Psoas muscle (tissue), 8 donors: ENCODE data around the gene RABEP1. TPM values are rescaled to one million over a fixed set of nuclear protein-coding genes. Genes with fewer than 3 reads are reported as not detected.
"Not testable (repeated sequence)": the region's sequence is repeated elsewhere in the genome, so short reads cannot be mapped to it uniquely, and the experiment has no call there.

ENCODE experiments used
- ATAC-seq, 4 donors: fragments of 200-7000 bp; cut with Tn5 transposase; one replicate each; pipeline ENCODE4 v1.9.1; 2020; ENCODE audit warnings: moderate library complexity in 3 of 4, mild to moderate bottlenecking in 2 of 4
- DNase-seq, 2 donors: peaks; one replicate each; pipeline ENCODE4 v3.0.0-alpha.2; 2020
- H3K27ac ChIP-seq: fragments of 200-600 bp; one replicate; pipeline ENCODE4 v1.8.0; 2022
- H3K27me3 ChIP-seq, 3 donors: fragments of 200-600 bp in 1 of 3; one replicate each; pipeline versions ENCODE4 v1.6.1 to v1.8.0; 2013 to 2022; ENCODE audit warnings: low read length in 2 of 3, mild to moderate bottlenecking in 2 of 3, moderate library complexity in 1 of 3; ENCODE audit not compliant: insufficient read depth in 3 of 3
- H3K36me3 ChIP-seq, 2 donors: fragments of 200-600 bp in 1 of 2; one replicate each; pipeline versions ENCODE4 v1.6.1 to v1.8.0; 2013 to 2022; ENCODE audit warnings: low read depth in 1 of 2, mild to moderate bottlenecking in 1 of 2, moderate library complexity in 1 of 2; ENCODE audit not compliant: insufficient read depth in 1 of 2
- H3K4me1 ChIP-seq: fragments of 200-600 bp; one replicate; pipeline ENCODE4 v1.8.0; 2022
- H3K4me3 ChIP-seq: fragments of 200-600 bp; one replicate; pipeline ENCODE4 v1.8.0; 2022; ENCODE audit warnings: mild to moderate bottlenecking
- H3K9me3 ChIP-seq: fragments of 200-600 bp; one replicate; pipeline ENCODE4 v1.8.0; 2022
- CTCF ChIP-seq: fragments of 200-600 bp; IDR thresholded peaks from one replicate; pipeline ENCODE4 v1.8.0; 2022; ENCODE audit warnings: antibody characterized with exemption
- WGBS, 3 donors: extraction: QIAGEN DNeasy Blood & Tissue Kit; methylation state at CpG; one replicate each; pipeline versions ENCODE4 v1.1.6 to v1.1.7; 2013; 5-methylcytosine and 5-hydroxymethylcytosine counted together
- intact Hi-C, 2 donors: fragments of 100-400 bp; cut with DNase I; formaldehyde crosslinking; loops; one replicate each; pipeline versions ENCODE4 v1.11.0 to v1.14.2; 2022
- long read RNA-seq, 2 donors: library from polyadenylated mRNA; unstranded; transcript quantifications; one replicate each; pipeline ENCODE4 v2.0.0, GENCODE V29; 2021
- polyA plus RNA-seq, 3 donors: library from polyadenylated mRNA; stranded (reverse); fragments of 200-250 nt; gene quantifications; one replicate each; pipeline ENCODE4 v1.2.3, GENCODE V29; 2013
- total RNA-seq, 4 donors: library from RNA; stranded (reverse); fragmentation: NEBNext Ultra II Directional in 2 of 4; extraction: Animal tissue kit (Norgen Biotek cat#: 25700) in 2 of 4; gene quantifications; one replicate each; pipeline versions ENCODE4 v1.2.1 to v1.2.4, GENCODE V29; 2021 to 2023
- donor health status: healthy with polysubstance abuse.
- donor health status: DM: no; HTN: no; CAD: no; lungs with moderate emphysema.
- donor health status: Bipolar disorder and iron deficiency.
- donor health status: healthy.
- donor health status: DM: yes; HTN: yes; CAD: no.
- donor health status: DM: no; HTN: no; CAD: no.
- donor health status: DM: no; HTN: no; CAD: no.
- donor health status: DM: yes; HTN: yes; CAD: no.

Gene RABEP1, protein sequence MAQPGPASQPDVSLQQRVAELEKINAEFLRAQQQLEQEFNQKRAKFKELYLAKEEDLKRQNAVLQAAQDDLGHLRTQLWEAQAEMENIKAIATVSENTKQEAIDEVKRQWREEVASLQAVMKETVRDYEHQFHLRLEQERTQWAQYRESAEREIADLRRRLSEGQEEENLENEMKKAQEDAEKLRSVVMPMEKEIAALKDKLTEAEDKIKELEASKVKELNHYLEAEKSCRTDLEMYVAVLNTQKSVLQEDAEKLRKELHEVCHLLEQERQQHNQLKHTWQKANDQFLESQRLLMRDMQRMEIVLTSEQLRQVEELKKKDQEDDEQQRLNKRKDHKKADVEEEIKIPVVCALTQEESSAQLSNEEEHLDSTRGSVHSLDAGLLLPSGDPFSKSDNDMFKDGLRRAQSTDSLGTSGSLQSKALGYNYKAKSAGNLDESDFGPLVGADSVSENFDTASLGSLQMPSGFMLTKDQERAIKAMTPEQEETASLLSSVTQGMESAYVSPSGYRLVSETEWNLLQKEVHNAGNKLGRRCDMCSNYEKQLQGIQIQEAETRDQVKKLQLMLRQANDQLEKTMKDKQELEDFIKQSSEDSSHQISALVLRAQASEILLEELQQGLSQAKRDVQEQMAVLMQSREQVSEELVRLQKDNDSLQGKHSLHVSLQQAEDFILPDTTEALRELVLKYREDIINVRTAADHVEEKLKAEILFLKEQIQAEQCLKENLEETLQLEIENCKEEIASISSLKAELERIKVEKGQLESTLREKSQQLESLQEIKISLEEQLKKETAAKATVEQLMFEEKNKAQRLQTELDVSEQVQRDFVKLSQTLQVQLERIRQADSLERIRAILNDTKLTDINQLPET
- total RNA-seq (10 to 100 TPM; 69.9 to 86.1 (median 80.1) TPM), polyA plus RNA-seq (100 to 1,000 TPM in 1 of 3 donors, 10 to 100 TPM in 2; 33.4 to 106 (median 36.3) TPM)
- long read RNA-seq, donor 1, full-length matches to known transcripts, result 87 of 120 reads
- long read RNA-seq, donor 1, partial matches to known transcripts, result 17 of 120 reads
- long read RNA-seq, donor 1, other reads (novel, unspliced or antisense), result 16 of 120 reads
- long read RNA-seq, donor 2, full-length matches to known transcripts, result 116 of 207 reads
- long read RNA-seq, donor 2, partial matches to known transcripts, result 47 of 207 reads
- long read RNA-seq, donor 2, other reads (novel, unspliced or antisense), result 44 of 207 reads

- TF ChIP-seq CTCF, result peak; percentile 28
- H3K4me1 ChIP-seq, result peaks cover 35% of the 10 kb centered on the region
- DNase-seq (peak; percentile 95 to 97), ATAC-seq (peak; percentile 94 to 95 (median 94))
- no peaks in the 10 kb centered on the region for H3K27me3 ChIP-seq
- intact Hi-C loops, result loop anchor here in 1 of 2 donors (5.0 kb wide), 1 partner anchor 90 kb away; no protein-coding TSS in a partner anchor
- WGBS, 3 donors, result 1% methylated on average over 46 to 81 of the region's 98 CpGs
- H3K27ac ChIP-seq, result peak within 1 kb of the TSS; percentile 95
- no peaks in the 10 kb centered on the region for H3K9me3 ChIP-seq
- H3K36me3 ChIP-seq, result no peaks in the 10 kb centered on the region
- H3K4me3 ChIP-seq, result peak within 1 kb of the TSS; percentile 91
These were observed at the start of gene RABEP1 for GRCh38 chr17:5281814-5282641. RABEP1 (plus strand) TSS chr17:5282284; CDS start chr17:5282487, 203 bp downstream.

DNA sequence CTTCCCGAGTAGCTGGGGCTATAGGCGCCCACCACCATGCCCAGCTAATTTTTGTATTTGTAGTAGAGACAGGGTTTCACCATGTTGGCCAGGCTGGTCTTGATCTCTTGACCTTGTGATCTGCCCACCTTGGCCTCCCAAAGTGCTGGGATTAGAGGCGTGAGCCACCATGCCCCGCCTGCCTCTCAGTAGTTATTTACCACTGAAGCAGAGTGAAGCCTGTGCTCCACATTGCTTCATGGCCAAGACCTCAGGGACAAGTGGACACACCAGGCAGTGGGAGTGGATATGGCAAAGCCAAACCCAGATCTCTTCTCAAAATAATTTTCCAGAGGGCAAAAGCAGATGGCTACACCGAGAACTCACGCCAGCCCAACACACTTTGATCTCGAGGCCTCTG, 48.6 kb upstream of the RABEP1 start:
- H3K4me3 ChIP-seq, H3K36me3 ChIP-seq, H3K27ac ChIP-seq, H3K27me3 ChIP-seq, H3K9me3 ChIP-seq, ATAC-seq, intact Hi-C loops, H3K4me1 ChIP-seq, DNase-seq: not testable (repeated sequence)
- 94 to 97% (median 96%) methylated on average over 7 of the region's 7 CpGs for WGBS, 3 donors

- intact Hi-C loops, result no loop called here
- peaks cover 0 to 3% of the 10 kb centered on the region in 2 donors for H3K36me3 ChIP-seq
- DNase-seq (no peak), ATAC-seq (no peak)
- no peak for TF ChIP-seq CTCF
- H3K27ac ChIP-seq, result no peak within 1 kb of the TSS
- WGBS, 3 donors, result 87 to 91% (median 90%) methylated on average over 19 of the region's 19 CpGs
- H3K27me3 ChIP-seq, result no peaks in the 10 kb centered on the region
- no peak within 1 kb of the TSS for H3K4me3 ChIP-seq
- H3K4me1 ChIP-seq, result no peaks in the 10 kb centered on the region
- no peaks in the 10 kb centered on the region for H3K9me3 ChIP-seq
These were observed 47.2 kb upstream of the RABEP1 start, which contains the start of gene SCIMP for GRCh38 chr17:5234645-5235576. SCIMP (minus strand) TSS chr17:5234860; CDS start chr17:5234755, 105 bp downstream.

DNA sequence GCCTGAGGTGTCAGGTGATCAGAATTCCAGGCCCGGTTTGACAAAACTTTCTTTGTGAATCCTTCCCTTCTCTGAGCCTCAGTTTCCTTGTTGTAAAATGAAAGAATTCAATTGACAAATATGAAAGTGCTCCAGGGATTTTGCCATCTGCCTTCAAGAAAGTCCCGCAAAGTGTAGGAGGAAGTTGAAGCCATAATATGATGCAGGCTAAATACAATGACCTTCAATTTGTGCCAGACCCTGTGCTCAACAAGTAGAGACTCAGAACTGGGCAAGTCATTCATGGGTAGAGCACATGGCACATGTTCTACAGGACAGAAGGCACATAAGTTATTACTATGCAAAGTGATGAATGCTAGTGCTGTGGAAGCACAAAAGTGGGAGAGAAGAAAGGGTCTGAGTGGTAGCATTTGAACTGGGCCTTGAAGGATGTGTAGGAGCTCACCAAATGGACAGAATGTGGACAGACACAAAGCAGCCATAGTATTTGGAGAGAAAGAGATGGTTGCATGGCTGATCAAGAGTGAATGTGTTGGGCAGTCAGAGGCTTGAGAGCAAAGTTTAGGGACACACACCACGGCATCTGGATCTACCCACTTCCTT, 45.0 kb upstream of the RABEP1 start:
- H3K27ac ChIP-seq, result no peak overlapping the region
- intact Hi-C loops, result no loop called here
- WGBS, 3 donors, result 80 to 85% (median 81%) methylated on average over 3 of the region's 3 CpGs

More for the DNA sequence above, 45.0 kb upstream of the RABEP1 start:
- Histone ChIP-seq H3K4me1 (peaks cover 2% of the 10 kb centered on the region), H3K4me3 (no peak overlapping the region), H3K36me3 (no peaks in the 10 kb centered on the region), H3K27me3 (no peaks in the 10 kb centered on the region), H3K9me3 (no peaks in the 10 kb centered on the region)
- DNase-seq, result no peak
- TF ChIP-seq CTCF, result no peak
- ATAC-seq, result no peak
